ENCODE results near the gene ADAMTS13.

- TF ChIP-seq POLR2A (IDR thresholded peaks at IDR 0.05) = no peak
- peak in 1 of 4 donors; percentile 50 for TF ChIP-seq POLR2AphosphoS5 (IDR thresholded peaks at IDR 0.05)
- TF ChIP-seq CTCF (IDR thresholded peaks at IDR 0.05) = no peak
Measured at GRCh38 chr9:133506653-133507038, 84.5 kb downstream of the ADAMTS13 start.
